Measurements from ENCODE around the gene SLC25A43.

Gene SLC25A43

GRCh38 chrX:119468551-119469312 lies 69.6 kb downstream of the SLC25A43 start:
- Histone ChIP-seq H3K9me3 (ENCODE audit: low read length) (no peaks in the 10 kb centered on the region), H3K4me3 (ENCODE audit: low read depth in 1 of 2, low read length in 2 of 2) (peak overlapping the region; percentile 52 to 68), H3K9ac (ENCODE audit: low read length) (peak overlapping the region; percentile 89), H3K27ac (ENCODE audit: low read depth, low read length) (peak overlapping the region; percentile 97), H3K27me3 (ENCODE audit: control insufficient read depth in 1 of 2, insufficient read depth in 2 of 2, low read length in 2 of 2) (no peaks in the 10 kb centered on the region), H3K36me3 (ENCODE audit: insufficient read depth, low read length) (peaks cover 7% of the 10 kb centered on the region), H3K4me1 (ENCODE audit: insufficient read depth, low read length) (peaks cover 4% of the 10 kb centered on the region)

GRCh38 chrX:119469313-119469635 lies 70.1 kb downstream of the SLC25A43 start:
- Histone ChIP-seq H3K27me3 (ENCODE audit: control insufficient read depth in 1 of 2, insufficient read depth in 2 of 2, low read length in 2 of 2) (no peaks in the 10 kb centered on the region), H3K4me1 (ENCODE audit: insufficient read depth, low read length) (peaks cover 4% of the 10 kb centered on the region), H3K27ac (ENCODE audit: low read depth, low read length) (peak overlapping the region; percentile 82), H3K9ac (ENCODE audit: low read length) (peak overlapping the region; percentile 53), H3K36me3 (ENCODE audit: insufficient read depth, low read length) (peaks cover 7% of the 10 kb centered on the region), H3K4me3 (ENCODE audit: low read depth in 1 of 2, low read length in 2 of 2) (peak overlapping the region in 1 of 2 donors; percentile 68), H3K9me3 (ENCODE audit: low read length) (no peaks in the 10 kb centered on the region)

- Histone ChIP-seq H3K9ac (ENCODE audit: low read length) (no peak overlapping the region), H3K4me1 (ENCODE audit: insufficient read depth, low read length) (no peaks in the 10 kb centered on the region), H3K36me3 (ENCODE audit: insufficient read depth, low read length) (peaks cover 7% of the 10 kb centered on the region), H3K9me3 (ENCODE audit: low read length) (no peaks in the 10 kb centered on the region), H3K27me3 (ENCODE audit: control insufficient read depth in 1 of 2, insufficient read depth in 2 of 2, low read length in 2 of 2) (no peaks in the 10 kb centered on the region), H3K27ac (ENCODE audit: low read depth, low read length) (no peak overlapping the region), H3K4me3 (ENCODE audit: low read depth in 1 of 2, low read length in 2 of 2) (no peak overlapping the region)
These were observed 75.7 kb downstream of the SLC25A43 start for GRCh38 chrX:119474615-119475388.

- Histone ChIP-seq H3K9ac (ENCODE audit: low read length) (no peak overlapping the region), H3K4me3 (ENCODE audit: low read depth in 1 of 2, low read length in 2 of 2) (no peak overlapping the region), H3K27ac (ENCODE audit: low read depth, low read length) (no peak overlapping the region), H3K9me3 (ENCODE audit: low read length) (no peaks in the 10 kb centered on the region), H3K4me1 (ENCODE audit: insufficient read depth, low read length) (no peaks in the 10 kb centered on the region), H3K36me3 (ENCODE audit: insufficient read depth, low read length) (peaks cover 3% of the 10 kb centered on the region), H3K27me3 (ENCODE audit: control insufficient read depth in 1 of 2, insufficient read depth in 2 of 2, low read length in 2 of 2) (no peaks in the 10 kb centered on the region)
These were observed 76.4 kb downstream of the SLC25A43 start for GRCh38 chrX:119475389-119476101.

- H3K27ac ChIP-seq (ENCODE audit: low read depth, low read length), result no peak overlapping the region
- no peak overlapping the region for H3K4me3 ChIP-seq (ENCODE audit: low read depth in 1 of 2, low read length in 2 of 2)
- H3K9me3 ChIP-seq (ENCODE audit: low read length), result no peaks in the 10 kb centered on the region
- H3K27me3 ChIP-seq (ENCODE audit: control insufficient read depth in 1 of 2, insufficient read depth in 2 of 2, low read length in 2 of 2), result no peaks in the 10 kb centered on the region
- H3K36me3 ChIP-seq (ENCODE audit: insufficient read depth, low read length), result no peaks in the 10 kb centered on the region
- H3K4me1 ChIP-seq (ENCODE audit: insufficient read depth, low read length), result no peaks in the 10 kb centered on the region
- no peak overlapping the region for H3K9ac ChIP-seq (ENCODE audit: low read length)
These were observed 78.7 kb downstream of the SLC25A43 start for GRCh38 chrX:119477812-119478232.

GRCh38 chrX:119478504-119478903 lies 79.4 kb downstream of the SLC25A43 start:
- Histone ChIP-seq H3K27ac (ENCODE audit: low read depth, low read length) (no peak overlapping the region), H3K9ac (ENCODE audit: low read length) (no peak overlapping the region), H3K4me3 (ENCODE audit: low read depth in 1 of 2, low read length in 2 of 2) (no peak overlapping the region)

GRCh38 chrX:119479845-119480244 lies 80.7 kb downstream of the SLC25A43 start:
- Histone ChIP-seq H3K4me3 (ENCODE audit: low read depth in 1 of 2, low read length in 2 of 2) (no peak overlapping the region), H3K4me1 (ENCODE audit: insufficient read depth, low read length) (no peaks in the 10 kb centered on the region), H3K36me3 (ENCODE audit: insufficient read depth, low read length) (no peaks in the 10 kb centered on the region), H3K9ac (ENCODE audit: low read length) (no peak overlapping the region), H3K27ac (ENCODE audit: low read depth, low read length) (no peak overlapping the region), H3K27me3 (ENCODE audit: control insufficient read depth in 1 of 2, insufficient read depth in 2 of 2, low read length in 2 of 2) (no peaks in the 10 kb centered on the region), H3K9me3 (ENCODE audit: low read length) (no peaks in the 10 kb centered on the region)

More at GRCh38 chrX:119478504-119478903, 79.4 kb downstream of the SLC25A43 start:
- Histone ChIP-seq H3K4me1 (ENCODE audit: insufficient read depth, low read length) (no peaks in the 10 kb centered on the region), H3K9me3 (ENCODE audit: low read length) (no peaks in the 10 kb centered on the region), H3K27me3 (ENCODE audit: control insufficient read depth in 1 of 2, insufficient read depth in 2 of 2, low read length in 2 of 2) (no peaks in the 10 kb centered on the region), H3K36me3 (ENCODE audit: insufficient read depth, low read length) (no peaks in the 10 kb centered on the region)

- no peaks in the 10 kb centered on the region for H3K27me3 ChIP-seq (ENCODE audit: control insufficient read depth in 1 of 2, insufficient read depth in 2 of 2, low read length in 2 of 2)
- no peak overlapping the region for H3K4me3 ChIP-seq (ENCODE audit: low read depth in 1 of 2, low read length in 2 of 2)
- H3K9ac ChIP-seq (ENCODE audit: low read length), result no peak overlapping the region
- no peak overlapping the region for H3K27ac ChIP-seq (ENCODE audit: low read depth, low read length)
- no peaks in the 10 kb centered on the region for H3K9me3 ChIP-seq (ENCODE audit: low read length)
- H3K4me1 ChIP-seq (ENCODE audit: insufficient read depth, low read length), result no peaks in the 10 kb centered on the region
- H3K36me3 ChIP-seq (ENCODE audit: insufficient read depth, low read length), result no peaks in the 10 kb centered on the region
These were observed 82.2 kb downstream of the SLC25A43 start for GRCh38 chrX:119481323-119481801.

GRCh38 chrX:119482041-119482440 lies 82.9 kb downstream of the SLC25A43 start:
- Histone ChIP-seq H3K4me1 (ENCODE audit: insufficient read depth, low read length) (no peaks in the 10 kb centered on the region), H3K36me3 (ENCODE audit: insufficient read depth, low read length) (no peaks in the 10 kb centered on the region), H3K9ac (ENCODE audit: low read length) (no peak overlapping the region), H3K27ac (ENCODE audit: low read depth, low read length) (no peak overlapping the region), H3K4me3 (ENCODE audit: low read depth in 1 of 2, low read length in 2 of 2) (peak overlapping the region; percentile 22 to 35), H3K27me3 (ENCODE audit: control insufficient read depth in 1 of 2, insufficient read depth in 2 of 2, low read length in 2 of 2) (no peaks in the 10 kb centered on the region), H3K9me3 (ENCODE audit: low read length) (no peaks in the 10 kb centered on the region)

GRCh38 chrX:119482481-119483480 lies 83.6 kb downstream of the SLC25A43 start:
- H3K9ac ChIP-seq (ENCODE audit: low read length), result no peak overlapping the region
- H3K27me3 ChIP-seq (ENCODE audit: control insufficient read depth in 1 of 2, insufficient read depth in 2 of 2, low read length in 2 of 2), result no peaks in the 10 kb centered on the region
- no peak overlapping the region for H3K27ac ChIP-seq (ENCODE audit: low read depth, low read length)
- H3K4me1 ChIP-seq (ENCODE audit: insufficient read depth, low read length), result no peaks in the 10 kb centered on the region
- H3K4me3 ChIP-seq (ENCODE audit: low read depth in 1 of 2, low read length in 2 of 2), result peak overlapping the region; percentile 22 to 35
- H3K9me3 ChIP-seq (ENCODE audit: low read length), result no peaks in the 10 kb centered on the region
- H3K36me3 ChIP-seq (ENCODE audit: insufficient read depth, low read length), result no peaks in the 10 kb centered on the region
